Ovary (tissue), 3 donors: Measurements from ENCODE around the gene SBF2.

Source experiments
- EP300 ChIP-seq: sonication (generic); formaldehyde crosslinking; IDR thresholded peaks from one replicate; pipeline ENCODE4 v1.6.1; 2017; ENCODE audit warnings: antibody characterized with exemption
- POLR2A ChIP-seq: fragments of 450-650 bp; IDR thresholded peaks from one replicate; pipeline ENCODE4 v1.6.1; 2017; ENCODE audit warnings: antibody characterized with exemption, mild to moderate bottlenecking, moderate library complexity
- TF ChIP-seq, protein P1 (sequence below), 3 donors: fragments of 450-650 bp in 2 of 3; fragments of 200-600 bp in 1 of 3; IDR thresholded peaks; one replicate each; pipeline versions ENCODE4 v1.5.1 to v1.8.0; 2016 to 2022; ENCODE audit warnings: antibody characterized with exemption in 3 of 3, mild to moderate bottlenecking in 1 of 3
- donor health status: DM: no; HTN: no; CAD: no.

DNA sequence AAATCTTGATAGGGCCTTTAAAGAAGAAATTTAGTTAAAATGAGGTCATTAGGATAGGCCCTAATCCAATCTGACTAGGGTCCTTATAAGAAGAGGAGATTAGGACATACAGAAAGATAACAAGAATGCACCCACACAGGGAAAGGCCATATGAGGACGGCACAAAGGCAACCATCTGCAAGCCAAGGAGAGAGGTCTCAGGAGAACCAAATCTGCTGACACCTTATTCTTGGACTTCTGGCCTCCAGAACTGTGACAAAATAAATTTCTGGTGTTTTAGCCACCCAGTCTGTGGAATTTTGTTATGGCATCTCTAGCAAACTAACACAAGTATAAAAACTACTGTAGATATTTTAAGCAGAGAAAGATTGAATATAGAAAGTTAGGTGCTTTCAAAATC is 39.5 kb upstream of the SBF2 start:
- TF ChIP-seq EP300: no peak
- no peak for TF ChIP-seq POLR2A
- TF ChIP-seq, protein P1, sequence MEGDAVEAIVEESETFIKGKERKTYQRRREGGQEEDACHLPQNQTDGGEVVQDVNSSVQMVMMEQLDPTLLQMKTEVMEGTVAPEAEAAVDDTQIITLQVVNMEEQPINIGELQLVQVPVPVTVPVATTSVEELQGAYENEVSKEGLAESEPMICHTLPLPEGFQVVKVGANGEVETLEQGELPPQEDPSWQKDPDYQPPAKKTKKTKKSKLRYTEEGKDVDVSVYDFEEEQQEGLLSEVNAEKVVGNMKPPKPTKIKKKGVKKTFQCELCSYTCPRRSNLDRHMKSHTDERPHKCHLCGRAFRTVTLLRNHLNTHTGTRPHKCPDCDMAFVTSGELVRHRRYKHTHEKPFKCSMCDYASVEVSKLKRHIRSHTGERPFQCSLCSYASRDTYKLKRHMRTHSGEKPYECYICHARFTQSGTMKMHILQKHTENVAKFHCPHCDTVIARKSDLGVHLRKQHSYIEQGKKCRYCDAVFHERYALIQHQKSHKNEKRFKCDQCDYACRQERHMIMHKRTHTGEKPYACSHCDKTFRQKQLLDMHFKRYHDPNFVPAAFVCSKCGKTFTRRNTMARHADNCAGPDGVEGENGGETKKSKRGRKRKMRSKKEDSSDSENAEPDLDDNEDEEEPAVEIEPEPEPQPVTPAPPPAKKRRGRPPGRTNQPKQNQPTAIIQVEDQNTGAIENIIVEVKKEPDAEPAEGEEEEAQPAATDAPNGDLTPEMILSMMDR (IDR thresholded peaks at IDR 0.05): no peak
